Heart right ventricle (tissue), 16 donors: ENCODE data around the gene CSF3R. TPM values are rescaled to one million over a fixed set of nuclear protein-coding genes. Genes with fewer than 3 reads are reported as not detected.
"Not testable (repeated sequence)": the region's sequence is repeated elsewhere in the genome, so short reads cannot be mapped to it uniquely, and the experiment has no call there.

Experiments
- ATAC-seq, 8 donors: fragments of 200-7000 bp; cut with Tn5 transposase; one replicate each; pipeline ENCODE4 v1.9.1; 2020; ENCODE audit warnings: mild to moderate bottlenecking in 8 of 8, moderate library complexity in 8 of 8, moderate number of reproducible peaks in 1 of 8
- DNase-seq, 2 donors: peaks; one replicate each; pipeline ENCODE4 v3.0.0-alpha.2; 2020
- H3K27ac ChIP-seq, 10 donors: fragments of 200-600 bp; sonication (generic) in 2 of 10; one replicate each; pipeline versions ENCODE4 v1.5.0 to v1.8.0; 2020 to 2022; ENCODE audit warnings: mild to moderate bottlenecking in 3 of 10
- H3K27me3 ChIP-seq, 7 donors: fragments of 200-600 bp; one replicate each; pipeline ENCODE4 v1.8.0; 2021 to 2022; ENCODE audit warnings: mild to moderate bottlenecking in 2 of 7
- H3K36me3 ChIP-seq, 9 donors: fragments of 200-600 bp; sonication (generic) in 1 of 9; one replicate each; pipeline versions ENCODE4 v1.5.0 to v1.8.0; 2020 to 2022; ENCODE audit warnings: mild to moderate bottlenecking in 2 of 9
- H3K4me1 ChIP-seq, 9 donors: fragments of 200-600 bp; sonication (generic) in 1 of 9; one replicate each; pipeline versions ENCODE4 v1.5.0 to v1.8.0; 2020 to 2022; ENCODE audit warnings: mild to moderate bottlenecking in 4 of 9
- H3K4me3 ChIP-seq, 10 donors: fragments of 200-600 bp; sonication (generic) in 2 of 10; one replicate each; pipeline versions ENCODE4 v1.5.0 to v1.8.0; 2020 to 2022; ENCODE audit warnings: mild to moderate bottlenecking in 7 of 10, moderate library complexity in 2 of 10
- H3K9me3 ChIP-seq, 11 donors: fragments of 200-600 bp in 10 of 11; sonication (generic) in 2 of 11; one replicate each; pipeline versions ENCODE4 v1.5.0 to v1.8.0; 2013 to 2022; ENCODE audit warnings: mild to moderate bottlenecking in 2 of 11, control low read depth in 1 of 11, moderate library complexity in 1 of 11
- WGBS, 2 donors: extraction: QIAGEN DNeasy Blood & Tissue Kit; methylation state at CpG; one replicate each; pipeline ENCODE4 v1.1.7; 2013; ENCODE audit warnings: inconsistent platforms in 1 of 2; 5-methylcytosine and 5-hydroxymethylcytosine counted together
- intact Hi-C, 10 donors: fragments of 100-400 bp; cut with DNase I; formaldehyde crosslinking; loops; one replicate each; pipeline versions ENCODE4 v1.11.1 to v1.14.2; 2022
- polyA plus RNA-seq, 2 donors: library from polyadenylated mRNA; stranded (reverse); fragments of 200-250 nt; gene quantifications; one replicate each; pipeline ENCODE4 v1.2.3, GENCODE V29; 2013
- total RNA-seq, 10 donors: library from RNA; stranded (reverse); fragmentation: NEBNext Ultra II Directional in 3 of 10; extraction: Animal tissue kit (Norgen Biotek cat#: 25700) in 3 of 10; gene quantifications; one replicate each; pipeline versions ENCODE4 v1.2.1 to v1.2.4, GENCODE V29; 2021 to 2023
- TF ChIP-seq, protein P1 (sequence below), 9 donors: fragments of 200-600 bp; sonication (generic) in 2 of 9; IDR thresholded peaks; one replicate each; pipeline versions ENCODE4 v1.5.0 to v1.8.0; 2021 to 2022; ENCODE audit warnings: antibody characterized with exemption in 9 of 9, mild to moderate bottlenecking in 5 of 9, moderate library complexity in 1 of 9
- donor health status: Arrhythmogenic right ventricular cardiomyopathy.
- donor health status: ischemic (EF 13 %, LVEDD 7.1; RV severe dilation, severe dysfunction).
- donor health status: healthy with polysubstance abuse.
- donor health status: DM: no; HTN: yes; CAD: no.
- donor health status: DM: no; HTN: no; CAD: no.
- donor health status: ischemic (EF 25% LVEDD 6.9; RV normal size, moderate dysfunction).
- donor health status: ischemic (EF 25% LVEDD 5.7; RV mildly dilated, moderate dysfunction).
- donor health status: healthy.
- donor health status: DM: yes; HTN: yes; CAD: no.
- donor health status: Ischemic cardiomyopathy.
- donor health status: ischemic (EF 35%, LVEDD 5.7; RV mildly dilated, moderate dysfunction).
- donor health status: nonischemic (EF 11% LVEDD 7.7; RV severe dilation, severe dysfunction).
- donor health status: DM: yes; HTN: yes; CAD: no.
- donor health status: PGD.
- donor health status: ischemic (EF 29% LVEDD 5.4; RV normal size, mild dysfunction).
- donor health status: nonischemic (EF 23%, LVEDD 6.1; RV moderate dilation, normal function).

The CSF3R gene
- total and polyA plus RNA-seq, 12 donors = 1.8 to 13.9 (median 4.2) TPM

DNA sequence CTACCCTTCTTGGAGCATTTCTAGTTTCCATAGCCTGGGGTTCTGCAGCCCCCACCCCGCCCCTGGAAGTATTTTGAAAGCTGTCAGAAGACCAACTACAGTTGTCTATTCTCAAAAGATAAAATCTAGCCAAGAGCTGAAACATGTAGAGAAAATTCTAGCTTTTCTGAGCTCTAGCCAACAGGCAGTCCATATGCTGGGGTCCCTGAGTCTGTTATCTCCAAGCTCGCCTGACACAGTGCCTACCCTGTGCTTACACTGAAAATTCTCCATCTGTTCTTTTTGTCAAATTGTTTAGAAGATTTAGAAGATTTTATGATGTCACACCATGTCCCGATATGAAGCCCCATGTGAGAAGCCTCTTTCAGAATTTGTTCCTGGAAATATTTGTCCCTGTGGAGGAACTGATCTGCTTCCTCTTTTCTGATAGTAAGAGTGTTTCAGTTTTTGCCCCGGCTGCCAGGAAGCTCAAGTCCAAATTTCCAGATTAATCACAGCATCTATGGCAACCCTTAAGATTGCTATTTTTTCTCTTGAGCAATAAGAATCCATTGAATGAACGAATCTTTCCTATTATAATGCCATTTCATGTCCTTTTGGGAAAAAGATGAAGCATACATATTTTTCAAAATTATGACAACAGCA is 23.7 kb upstream of the CSF3R start:
- ATAC-seq = no peak
- intact Hi-C loops = no loop called here
- Histone ChIP-seq H3K27me3 (peaks cover 0 to 81% (median 46%) of the 10 kb centered on the region in 7 donors), H3K4me1 (no peaks in the 10 kb centered on the region), H3K27ac (no peak overlapping the region), H3K4me3 (no peak overlapping the region), H3K9me3 (no peaks in the 10 kb centered on the region), H3K36me3 (no peaks in the 10 kb centered on the region)
- WGBS, 2 donors = 50% methylated on average over 5 of the region's 5 CpGs
- TF ChIP-seq, protein P1, sequence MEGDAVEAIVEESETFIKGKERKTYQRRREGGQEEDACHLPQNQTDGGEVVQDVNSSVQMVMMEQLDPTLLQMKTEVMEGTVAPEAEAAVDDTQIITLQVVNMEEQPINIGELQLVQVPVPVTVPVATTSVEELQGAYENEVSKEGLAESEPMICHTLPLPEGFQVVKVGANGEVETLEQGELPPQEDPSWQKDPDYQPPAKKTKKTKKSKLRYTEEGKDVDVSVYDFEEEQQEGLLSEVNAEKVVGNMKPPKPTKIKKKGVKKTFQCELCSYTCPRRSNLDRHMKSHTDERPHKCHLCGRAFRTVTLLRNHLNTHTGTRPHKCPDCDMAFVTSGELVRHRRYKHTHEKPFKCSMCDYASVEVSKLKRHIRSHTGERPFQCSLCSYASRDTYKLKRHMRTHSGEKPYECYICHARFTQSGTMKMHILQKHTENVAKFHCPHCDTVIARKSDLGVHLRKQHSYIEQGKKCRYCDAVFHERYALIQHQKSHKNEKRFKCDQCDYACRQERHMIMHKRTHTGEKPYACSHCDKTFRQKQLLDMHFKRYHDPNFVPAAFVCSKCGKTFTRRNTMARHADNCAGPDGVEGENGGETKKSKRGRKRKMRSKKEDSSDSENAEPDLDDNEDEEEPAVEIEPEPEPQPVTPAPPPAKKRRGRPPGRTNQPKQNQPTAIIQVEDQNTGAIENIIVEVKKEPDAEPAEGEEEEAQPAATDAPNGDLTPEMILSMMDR (IDR thresholded peaks at IDR 0.05) = no peak
- no peak for DNase-seq

GRCh38 chr1:36503733-36504132 is 21.0 kb upstream of the CSF3R start:
- no peak for ATAC-seq
- H3K27me3 ChIP-seq = peaks cover 0 to 69% (median 51%) of the 10 kb centered on the region in 7 donors

DNA sequence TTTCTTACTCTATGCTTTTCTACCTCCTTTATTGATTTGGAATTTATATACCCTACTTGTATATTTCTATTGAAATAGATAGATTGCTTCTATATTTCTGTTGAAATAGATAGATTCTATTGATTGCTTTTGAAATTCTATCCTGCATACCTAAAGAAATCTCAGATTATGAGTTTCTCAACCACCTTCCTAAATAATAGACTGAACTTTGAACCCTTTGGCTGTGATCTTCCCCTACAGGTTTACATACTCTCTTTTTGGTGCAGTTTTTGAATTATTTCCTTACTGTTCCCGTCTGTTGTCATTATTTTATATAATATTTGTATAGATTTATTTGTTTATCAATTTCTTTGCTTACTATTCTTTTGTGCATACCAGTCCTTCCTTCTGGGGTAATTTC is 20.4 kb upstream of the CSF3R start:
- ATAC-seq (no peak), DNase-seq (no peak)
- Histone ChIP-seq H3K4me1 (no peaks in the 10 kb centered on the region), H3K36me3 (no peaks in the 10 kb centered on the region), H3K4me3 (no peak overlapping the region), H3K9me3 (no peaks in the 10 kb centered on the region), H3K27ac (no peak overlapping the region), H3K27me3 (peaks cover 0 to 68% (median 51%) of the 10 kb centered on the region in 7 donors)
- TF ChIP-seq, protein P1 (IDR thresholded peaks at IDR 0.05) = no peak
- WGBS, 2 donors = 67 to 69% methylated on average over 1 of the region's 1 CpG
- intact Hi-C loops = no loop called here

More at GRCh38 chr1:36503733-36504132, 21.0 kb upstream of the CSF3R start:
- TF ChIP-seq, protein P1 (IDR thresholded peaks at IDR 0.05) = no peak
- intact Hi-C loops = no loop called here
- no peak overlapping the region for H3K27ac ChIP-seq
- H3K4me3 ChIP-seq = no peak overlapping the region
- DNase-seq = no peak
- 48 to 52% methylated on average over 1 of the region's 1 CpG for WGBS, 2 donors
- no peaks in the 10 kb centered on the region for H3K4me1 ChIP-seq
- no peaks in the 10 kb centered on the region for H3K9me3 ChIP-seq
- H3K36me3 ChIP-seq = no peaks in the 10 kb centered on the region

GRCh38 chr1:36502616-36503015 is 19.9 kb upstream of the CSF3R start:
- H3K4me1 ChIP-seq = no peaks in the 10 kb centered on the region
- TF ChIP-seq, protein P1 (IDR thresholded peaks at IDR 0.05) = no peak
- no peak for ATAC-seq
- no peaks in the 10 kb centered on the region for H3K9me3 ChIP-seq
- no peak for DNase-seq
- 75 to 76% methylated on average over 2 of the region's 2 CpGs for WGBS, 2 donors
- intact Hi-C loops = no loop called here
- peaks cover 0 to 63% (median 51%) of the 10 kb centered on the region in 7 donors for H3K27me3 ChIP-seq
- H3K27ac ChIP-seq = no peak overlapping the region
- H3K4me3 ChIP-seq = no peak overlapping the region
- H3K36me3 ChIP-seq = no peaks in the 10 kb centered on the region

DNA sequence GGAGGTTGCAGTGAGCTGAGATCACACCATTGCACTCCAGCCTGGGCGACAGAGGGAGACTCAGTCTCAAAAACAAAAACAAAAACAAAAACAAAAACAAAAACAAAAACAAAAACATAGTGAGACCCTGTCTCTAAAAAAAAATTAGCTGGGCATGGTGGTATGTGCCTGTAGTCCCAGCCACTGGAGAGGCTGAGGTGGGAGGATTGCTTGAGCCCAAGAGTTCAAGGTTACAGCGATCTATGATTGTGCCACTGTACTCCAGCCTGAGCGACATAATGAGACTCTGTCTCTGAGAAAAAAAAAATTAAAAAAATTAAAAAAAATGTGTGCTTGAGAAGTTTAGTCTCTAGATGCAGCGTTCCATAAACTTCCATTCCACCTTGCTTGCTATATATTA is 19.2 kb upstream of the CSF3R start:
- not testable (repeated sequence) for DNase-seq

More for the DNA sequence above, 19.2 kb upstream of the CSF3R start:
- H3K4me3 ChIP-seq, H3K9me3 ChIP-seq, H3K36me3 ChIP-seq, intact Hi-C loops, ATAC-seq, H3K27ac ChIP-seq, H3K4me1 ChIP-seq: not testable (repeated sequence)
- WGBS, 2 donors = 85 to 86% methylated on average over 4 of the region's 4 CpGs
- H3K27me3 ChIP-seq = peaks cover 0 to 57% (median 45%) of the 10 kb centered on the region in 7 donors
